HCT116 (cell line): ENCODE measurements around the gene PLCB3.

ENCODE experiments used
- ATF3 ChIP-seq: IDR thresholded peaks from 2 replicates; pipeline ENCODE4 v1.6.1; 2012
- CEBPB ChIP-seq: IDR thresholded peaks from 2 replicates; pipeline ENCODE4 v1.6.1; 2012; ENCODE audit warnings: low read depth
- CTCF ChIP-seq, 3 experiments: fragments of 200-600 bp in 1 of 3; sonication (generic) in 1 of 3; IDR thresholded peaks in 2 of 3; conservative IDR thresholded peaks in 1 of 3; 2 replicates each; pipeline ENCODE4 v1.5.1; 2012 to 2017; ENCODE audit warnings: low read depth in 2 of 3, low read length in 2 of 3, antibody characterized with exemption in 1 of 3, borderline replicate concordance in 1 of 3, control low read depth in 1 of 3, mild to moderate bottlenecking in 1 of 3, mixed read lengths in 1 of 3, mixed run types in 1 of 3, moderate library complexity in 1 of 3; ENCODE audit not compliant: insufficient read depth in 1 of 3
- EZH2 ChIP-seq: fragments of 200-600 bp; sonication (generic); IDR thresholded peaks from 2 replicates; pipeline ENCODE4 v1.6.1; 2017; ENCODE audit warnings: antibody characterized with exemption, mixed run types
- MAX ChIP-seq: IDR thresholded peaks from 2 replicates; pipeline ENCODE4 v1.6.1; 2012
- POLR2A ChIP-seq: IDR thresholded peaks from 2 replicates; pipeline ENCODE4 v1.7.0; 2011; ENCODE audit warnings: borderline replicate concordance; ENCODE audit not compliant: insufficient read depth, insufficient read length; ENCODE audit errors: extremely low read depth
- RAD21 ChIP-seq: IDR thresholded peaks from 2 replicates; pipeline ENCODE4 v1.6.1; 2012; ENCODE audit warnings: low read depth, mild to moderate bottlenecking
- ZFX ChIP-seq: fragments of 450-650 bp; IDR thresholded peaks from 2 replicates; pipeline ENCODE4 v1.6.1; 2017
- ZNF274 ChIP-seq: fragments of 200-500 bp; sonication (Bioruptor generic); IDR thresholded peaks from 2 replicates; pipeline ENCODE4 v1.6.1; 2014; ENCODE audit warnings: mild to moderate bottlenecking, low read depth, low read length, inconsistent platforms
- TF ChIP-seq, protein P1 (sequence below): IDR thresholded peaks from 2 replicates; pipeline ENCODE4 v1.6.1; 2011; ENCODE audit warnings: mild to moderate bottlenecking, low read length, moderate library complexity; ENCODE audit not compliant: insufficient replicate concordance; ENCODE audit errors: extremely low read depth

GRCh38 chr11:64251016-64251752, at the start of gene PLCB3:
- TF ChIP-seq CTCF (IDR thresholded peaks at IDR 0.05 in 2 of 3, conservative IDR thresholded peaks at IDR 0.05 in 1 of 3; ENCODE audit: borderline replicate concordance in 1 of 3, insufficient read depth in 1 of 3, low read depth in 2 of 3, low read length in 2 of 3), result peak in 2 of 3 experiments; percentile 52 to 66; a peak in 4 of 6 replicates
- no peak for TF ChIP-seq EZH2
- TF ChIP-seq CEBPB, result no peak
- peak; percentile 66 for TF ChIP-seq POLR2A
- no peak for TF ChIP-seq ATF3
- TF ChIP-seq MAX, result no peak
- TF ChIP-seq ZNF274, result no peak
- TF ChIP-seq RAD21, result no peak
- TF ChIP-seq, protein P1, sequence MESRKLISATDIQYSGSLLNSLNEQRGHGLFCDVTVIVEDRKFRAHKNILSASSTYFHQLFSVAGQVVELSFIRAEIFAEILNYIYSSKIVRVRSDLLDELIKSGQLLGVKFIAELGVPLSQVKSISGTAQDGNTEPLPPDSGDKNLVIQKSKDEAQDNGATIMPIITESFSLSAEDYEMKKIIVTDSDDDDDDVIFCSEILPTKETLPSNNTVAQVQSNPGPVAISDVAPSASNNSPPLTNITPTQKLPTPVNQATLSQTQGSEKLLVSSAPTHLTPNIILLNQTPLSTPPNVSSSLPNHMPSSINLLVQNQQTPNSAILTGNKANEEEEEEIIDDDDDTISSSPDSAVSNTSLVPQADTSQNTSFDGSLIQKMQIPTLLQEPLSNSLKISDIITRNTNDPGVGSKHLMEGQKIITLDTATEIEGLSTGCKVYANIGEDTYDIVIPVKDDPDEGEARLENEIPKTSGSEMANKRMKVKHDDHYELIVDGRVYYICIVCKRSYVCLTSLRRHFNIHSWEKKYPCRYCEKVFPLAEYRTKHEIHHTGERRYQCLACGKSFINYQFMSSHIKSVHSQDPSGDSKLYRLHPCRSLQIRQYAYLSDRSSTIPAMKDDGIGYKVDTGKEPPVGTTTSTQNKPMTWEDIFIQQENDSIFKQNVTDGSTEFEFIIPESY, result no peak
- peak; percentile 20; the same call in 1 of the 2 replicates for TF ChIP-seq ZFX
